NCI-H345 treated with DMSO at 0.1 percent for 48 hours (cell line): ENCODE measurements around the gene BMP7.

ENCODE experiments used
- DNase-seq: peaks from one replicate; lab custom pipeline; 2025; ENCODE audit not compliant: unreplicated experiment; lab: John Stamatoyannopoulos, UW

The BMP7 gene

DNA sequence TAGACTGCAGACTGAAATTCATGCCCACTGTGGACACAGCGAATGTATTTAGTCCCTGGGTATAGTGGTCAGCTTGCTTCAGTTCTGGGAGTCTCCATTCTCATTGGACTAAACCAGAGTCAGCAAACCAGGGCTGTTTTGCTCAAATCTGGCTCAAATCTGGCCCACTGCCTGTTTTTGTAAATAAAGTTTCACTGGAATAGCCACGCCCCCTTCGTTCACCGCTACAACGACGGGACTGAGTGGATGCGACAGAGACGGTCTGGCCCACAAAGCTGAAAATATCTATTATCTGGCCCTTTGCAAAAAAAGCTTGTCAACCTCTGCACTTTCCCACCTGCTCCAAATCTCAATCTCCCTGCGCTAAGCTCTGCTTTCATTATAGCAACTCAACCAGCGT, 135.4 kb downstream of the BMP7 start:
- no peak for DNase-seq

DNA sequence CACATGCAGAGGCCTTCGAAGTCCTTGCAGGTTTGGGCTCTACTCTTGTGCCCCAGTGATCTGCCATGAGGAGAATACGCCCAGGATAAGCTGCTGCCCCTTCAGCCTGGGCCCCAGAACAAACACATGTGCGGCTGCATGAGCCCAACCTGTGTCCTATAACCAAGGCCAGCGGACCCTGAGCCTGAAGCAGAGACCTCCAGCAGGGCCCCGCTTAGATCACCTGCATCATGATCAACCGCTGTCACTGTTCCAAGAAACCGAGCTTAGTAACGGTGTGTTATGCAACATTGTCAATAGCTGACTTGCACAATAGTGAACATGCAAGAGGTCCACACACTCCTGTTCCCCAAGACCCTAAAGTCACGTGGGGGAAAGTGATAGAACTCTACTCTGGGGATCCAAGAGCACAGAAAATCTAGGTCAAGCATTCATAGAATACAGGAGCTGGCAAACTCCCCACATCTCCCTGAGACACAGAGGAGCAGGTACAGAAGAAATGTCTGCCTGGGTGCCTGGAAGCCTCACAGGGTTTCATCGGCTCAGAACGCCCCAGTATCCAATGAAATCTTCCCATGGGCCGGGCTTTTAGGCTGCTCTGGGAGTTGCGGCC, 136.2 kb downstream of the BMP7 start:
- DNase-seq = no peak

DNA sequence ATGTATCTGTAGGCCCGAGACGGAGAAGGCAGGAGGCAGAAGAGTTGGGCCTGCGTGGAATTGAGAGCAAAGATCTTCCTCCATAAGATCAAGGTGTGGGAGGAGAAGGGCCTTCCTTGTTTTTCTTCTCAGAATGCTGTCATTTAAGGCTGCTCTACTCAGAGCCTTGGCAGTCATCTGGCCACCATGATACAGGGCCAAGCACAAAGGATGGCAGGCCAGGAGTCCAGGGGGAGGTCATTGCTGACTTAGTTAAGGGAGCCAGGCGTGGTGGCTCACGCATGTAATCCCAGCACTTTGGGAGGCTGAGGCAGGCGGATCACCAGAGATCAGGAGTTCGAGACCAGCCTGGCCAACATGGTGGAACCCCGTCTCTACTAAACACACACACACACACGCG, 137.1 kb downstream of the BMP7 start:
- DNase-seq = no peak

DNA sequence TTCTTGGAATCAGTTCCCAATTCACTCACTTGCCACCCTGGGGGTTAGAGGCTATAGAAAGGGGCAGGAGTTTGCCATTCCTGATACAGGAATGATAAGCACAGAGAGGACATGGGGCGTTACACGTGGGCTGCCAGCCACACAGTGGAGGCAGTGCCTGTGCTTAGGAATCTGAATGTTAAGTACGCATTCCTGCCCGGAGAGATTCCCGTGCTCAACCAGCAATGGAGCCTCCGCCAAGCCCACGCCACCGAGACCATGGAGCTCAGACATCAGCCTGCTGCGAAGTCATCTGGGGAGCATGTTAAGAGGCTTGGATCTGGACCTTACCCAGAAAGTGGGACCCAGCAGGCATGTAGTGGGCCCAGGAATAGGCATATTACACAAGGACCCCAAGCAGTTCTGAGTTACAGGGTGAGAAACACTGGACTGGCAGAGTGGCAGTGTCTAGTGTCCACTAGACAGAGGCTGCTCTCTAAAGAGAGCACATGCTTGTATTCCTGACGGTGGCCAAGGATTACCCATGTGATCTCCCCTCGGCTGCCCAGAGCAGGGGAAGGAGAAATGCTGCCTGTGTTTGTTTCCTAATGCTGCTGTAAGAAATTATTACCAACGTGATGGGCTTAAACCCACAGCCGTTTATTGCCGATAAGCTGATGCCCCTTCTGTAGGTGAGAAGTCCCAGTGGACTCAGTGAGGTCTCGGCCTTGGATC, 138.2 kb downstream of the BMP7 start:
- DNase-seq = no peak

DNA sequence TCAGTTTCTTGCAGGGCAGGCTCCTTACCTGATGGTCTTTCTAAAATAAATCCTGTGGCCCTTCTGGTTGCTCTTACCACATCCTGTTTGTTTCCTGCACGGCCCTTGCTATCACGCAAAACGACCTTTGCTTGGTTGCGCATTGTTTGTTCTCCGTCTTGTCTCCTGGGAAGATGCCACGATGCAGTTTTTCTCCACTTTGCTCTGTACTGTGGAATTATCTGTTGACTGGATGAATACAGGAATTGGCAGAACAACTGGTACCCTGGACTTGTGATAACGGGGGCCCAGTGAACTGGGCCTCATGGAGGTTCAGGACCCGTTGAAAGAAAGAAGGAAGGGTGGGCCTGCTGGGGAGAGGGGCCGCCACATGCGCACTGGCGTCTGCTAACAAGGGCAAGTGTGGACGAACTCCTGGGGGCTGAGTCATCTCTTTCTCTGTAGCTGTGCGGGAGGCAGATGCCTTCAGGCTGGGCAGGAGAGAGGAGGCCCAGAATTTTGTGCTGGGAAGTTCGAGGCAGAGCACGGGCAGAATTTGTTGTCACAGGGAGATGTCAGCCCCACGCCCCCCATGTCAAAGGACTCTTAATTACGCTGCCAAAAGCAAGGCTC, 139.9 kb downstream of the BMP7 start:
- no peak for DNase-seq

DNA sequence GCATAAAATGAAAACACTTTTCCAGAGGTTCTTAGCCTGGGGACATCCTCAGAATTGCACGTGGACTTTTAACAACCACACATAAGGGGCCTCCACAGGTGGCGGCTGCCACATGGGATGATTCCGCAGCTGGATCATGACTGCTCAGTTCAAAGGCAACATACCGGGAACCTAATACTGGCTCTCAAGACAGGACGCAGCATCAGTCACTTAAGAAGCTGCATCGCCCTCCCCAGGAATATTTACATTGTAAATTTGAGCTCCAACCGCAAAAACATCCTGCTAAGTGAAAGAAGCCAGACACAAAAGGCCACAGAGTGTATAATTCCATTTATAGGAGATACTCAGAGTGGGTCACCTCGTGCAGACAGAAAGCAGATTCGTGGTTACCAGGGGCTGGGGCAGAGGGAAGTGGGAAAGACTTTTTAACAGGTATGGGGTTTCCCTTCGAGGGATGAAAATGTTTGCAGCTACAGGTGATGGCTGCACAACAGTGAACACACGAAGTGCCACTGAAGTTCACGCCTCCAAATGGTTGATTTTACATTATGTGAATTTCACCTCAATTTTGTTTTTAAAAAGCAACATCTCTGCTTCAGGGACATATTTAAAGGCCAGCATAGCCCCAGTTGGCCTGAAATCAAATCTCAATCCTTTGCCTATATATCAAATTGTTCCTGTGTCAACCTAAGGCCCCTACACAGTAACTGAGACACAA, 141.5 kb downstream of the BMP7 start:
- DNase-seq = no peak

DNA sequence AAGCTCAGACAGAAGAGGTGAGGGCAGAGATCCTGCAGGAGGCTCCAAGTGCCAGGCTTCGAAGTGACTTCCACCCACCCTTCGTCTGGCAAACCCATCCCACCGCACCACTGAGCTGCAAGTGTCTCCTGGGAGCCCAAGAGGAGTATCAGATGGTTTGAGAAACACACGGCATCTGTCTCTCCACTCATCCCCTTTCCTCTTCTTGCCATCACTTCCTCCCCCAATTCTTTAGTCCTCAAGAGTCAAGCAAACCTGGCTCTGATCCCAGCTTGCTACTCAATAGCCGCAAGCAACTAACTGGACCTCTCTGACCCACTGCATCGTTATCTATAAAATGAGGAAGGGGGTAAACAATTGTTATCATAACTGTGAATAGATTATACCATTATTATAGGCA, 142.1 kb downstream of the BMP7 start:
- DNase-seq = no peak

DNA sequence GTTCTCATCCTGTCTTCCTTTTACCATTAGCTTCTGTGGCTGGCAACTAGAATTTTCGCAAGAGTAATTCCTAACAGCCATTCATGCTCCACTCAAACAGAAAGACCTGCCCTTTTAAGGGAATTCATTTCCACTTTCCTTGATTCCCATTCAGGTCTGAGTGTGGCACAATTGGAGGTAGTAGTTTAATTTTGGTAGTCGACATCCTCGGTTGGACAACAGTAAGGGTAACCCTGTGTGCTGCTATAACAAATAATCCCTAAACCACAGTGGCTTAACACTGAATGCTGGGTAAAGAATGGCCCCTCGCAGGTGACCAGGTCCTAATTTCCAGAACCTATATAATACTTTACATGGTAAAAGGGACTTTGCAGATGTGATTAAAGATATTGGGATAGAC, 142.9 kb downstream of the BMP7 start:
- no peak for DNase-seq

DNA sequence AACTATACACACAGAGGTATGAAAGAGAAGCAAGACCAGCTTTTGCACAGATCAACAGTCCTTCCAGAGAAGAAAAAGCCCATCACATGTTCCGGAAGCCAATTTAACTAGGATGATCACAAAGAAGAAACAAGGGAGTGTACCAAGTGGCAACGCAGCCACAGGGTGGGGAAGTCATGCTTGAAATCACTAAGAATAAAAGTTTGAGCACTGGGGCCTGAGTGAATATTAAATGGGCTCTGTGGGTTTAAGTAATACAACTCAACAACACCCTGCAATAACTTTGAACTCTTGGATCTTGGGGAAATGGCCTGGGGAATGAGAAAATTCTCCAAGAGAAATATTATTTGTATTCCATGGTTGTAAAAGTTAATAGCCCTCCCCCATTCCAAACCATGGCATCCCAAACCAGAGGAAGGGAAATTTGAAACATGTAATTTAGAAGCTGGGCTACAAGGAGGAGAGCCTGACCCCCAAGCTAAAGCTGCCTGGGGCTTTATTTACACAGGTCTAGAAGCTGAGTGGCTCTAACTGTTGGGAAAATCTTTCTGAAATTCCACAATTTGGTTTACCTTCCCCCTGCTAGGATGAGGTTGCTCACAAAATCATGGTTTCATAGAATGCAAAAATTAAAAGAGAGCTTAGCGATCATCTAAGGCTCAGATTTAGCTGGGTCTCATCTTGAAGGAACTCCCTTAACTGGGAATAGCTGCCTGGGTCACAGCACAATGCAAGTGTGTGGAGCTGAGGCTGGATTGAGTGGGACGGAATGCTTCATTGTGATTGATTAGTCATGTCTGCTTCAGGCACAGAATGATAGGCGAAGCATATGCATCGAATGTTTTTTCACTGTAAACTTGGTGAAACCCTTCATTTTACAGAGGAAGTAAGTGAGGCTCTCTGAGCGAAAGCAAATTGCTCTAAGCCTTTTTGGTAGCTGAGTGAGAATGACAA, 143.6 kb downstream of the BMP7 start:
- no peak for DNase-seq

DNA sequence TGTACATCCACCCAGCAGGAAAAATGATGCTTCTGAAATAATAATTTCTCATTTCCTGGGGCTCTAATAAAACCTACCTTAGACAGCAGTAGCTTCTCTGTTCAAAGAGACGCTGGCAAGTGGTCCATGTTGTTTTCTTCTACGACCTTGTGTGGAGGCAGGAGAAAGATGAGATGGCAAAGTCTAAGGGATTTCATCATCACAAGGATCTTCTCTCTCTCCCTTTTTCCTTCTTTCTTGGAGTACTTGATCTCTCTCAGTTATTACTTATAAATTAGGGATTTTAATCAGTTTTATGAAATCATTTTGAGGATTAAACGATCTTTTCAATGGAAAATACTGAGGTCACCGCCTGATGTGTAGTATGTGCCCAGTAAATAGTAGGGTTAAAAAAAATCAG, 147.5 kb downstream of the BMP7 start:
- no peak for DNase-seq
